ENCODE measurements around the gene SPEG.

Gene SPEG

GRCh38 chr2:219446101-219446504 is 11.5 kb downstream of the SPEG start:
- no peak for DNase-seq

GRCh38 chr2:219446689-219447088 is 12.0 kb downstream of the SPEG start:
- no peak for DNase-seq

- no peak for DNase-seq
Measured at GRCh38 chr2:219447242-219448098, 12.8 kb downstream of the SPEG start.

GRCh38 chr2:219448099-219448775 is 13.6 kb downstream of the SPEG start:
- no peak for DNase-seq

- DNase-seq = no peak
Measured at GRCh38 chr2:219448776-219449341, 14.2 kb downstream of the SPEG start.

GRCh38 chr2:219449609-219450008 is 15.0 kb downstream of the SPEG start:
- no peak for DNase-seq

- no peak for DNase-seq
Measured at GRCh38 chr2:219451661-219452360, 17.2 kb downstream of the SPEG start.

GRCh38 chr2:219452361-219453317 is 18.0 kb downstream of the SPEG start:
- no peak for DNase-seq

- no peak for DNase-seq
Measured at GRCh38 chr2:219453671-219454590, 19.3 kb downstream of the SPEG start.

GRCh38 chr2:219455581-219455980 is 20.9 kb downstream of the SPEG start:
- DNase-seq = no peak

GRCh38 chr2:219457784-219458369 is 23.2 kb downstream of the SPEG start:
- DNase-seq = no peak

- DNase-seq = no peak
Measured at GRCh38 chr2:219458996-219459395, 24.4 kb downstream of the SPEG start.

GRCh38 chr2:219459460-219460311 is 25.0 kb downstream of the SPEG start:
- DNase-seq = no peak

- DNase-seq = no peak
Measured at GRCh38 chr2:219460424-219460926, 25.8 kb downstream of the SPEG start.

GRCh38 chr2:219461047-219461514 is 26.4 kb downstream of the SPEG start:
- no peak for DNase-seq

- no peak for DNase-seq
Measured at GRCh38 chr2:219461669-219462068, 27.0 kb downstream of the SPEG start.

GRCh38 chr2:219462349-219462748 is 27.7 kb downstream of the SPEG start:
- no peak for DNase-seq

GRCh38 chr2:219464286-219465032 is 29.8 kb downstream of the SPEG start:
- DNase-seq = no peak

Data from NCI-H187 (cell line).